ENCODE data around the gene DAB2IP. TPM values are rescaled to one million over a fixed set of nuclear protein-coding genes. Genes with fewer than 3 reads are reported as not detected.

The DAB2IP gene
- total RNA-seq, 1 experiment from 2014 or later = 15.2 TPM

- TF ChIP-seq EZH2phosphoT487 (IDR thresholded peaks at IDR 0.05; ENCODE audit: borderline replicate concordance, low read length) (no peak), EZH2 (IDR thresholded peaks at IDR 0.05; ENCODE audit: low read length, unreplicated experiment) (no peak), CTCF (conservative IDR thresholded peaks at IDR 0.05; ENCODE audit: low read depth, low read length) (no peak)
- H3K9ac ChIP-seq (ENCODE audit: low read length) = peak overlapping the region; percentile 55
- H3K4me2 ChIP-seq (ENCODE audit: low read length) = peak overlapping the region; percentile 96
- H4K20me1 ChIP-seq (ENCODE audit: low read length) = no peaks in the 10 kb centered on the region
- BruUV-seq (replicated peaks) = TSS peak; percentile 20
- peak overlapping the region; percentile 78 for H3K4me3 ChIP-seq (ENCODE audit: low read length)
- no peaks in the 10 kb centered on the region for H3K9me2 ChIP-seq (replicated peaks; ENCODE audit: low read length)
- ChIA-PET POLR2A (ENCODE audit: unreplicated experiment) (no interaction called here), CTCF (no interaction called here)
- intact Hi-C loops (cut with micrococcal nuclease) = no loop called here
- H2AFZ ChIP-seq (ENCODE audit: low read length) = peak overlapping the region; percentile 72
- no peaks in the 10 kb centered on the region for H3K79me2 ChIP-seq (ENCODE audit: low read length)
- H3K9me3 ChIP-seq (ENCODE audit: low read length) = no peaks in the 10 kb centered on the region
- no peaks in the 10 kb centered on the region for H3K36me3 ChIP-seq (ENCODE audit: low read depth, low read length)
- peaks cover 12% of the 10 kb centered on the region for H3K4me1 ChIP-seq (ENCODE audit: insufficient read depth, low read length)
- no peaks in the 10 kb centered on the region for H3K27me3 ChIP-seq (ENCODE audit: low read length)
- DNase-seq (no peak), ATAC-seq (no peak)
- no peak overlapping the region for H3K27ac ChIP-seq (ENCODE audit: low read length)
- H3F3A ChIP-seq (ENCODE audit: low read length, unreplicated experiment) = no peaks in the 10 kb centered on the region
Observed at GRCh38 chr9:121652021-121652837, 795 bp downstream of the DAB2IP start.

- no peak overlapping the region for H3K9ac ChIP-seq (ENCODE audit: low read length)
Observed at GRCh38 chr9:121652838-121653231, 1.4 kb downstream of the DAB2IP start.

More at GRCh38 chr9:121652838-121653231, 1.4 kb downstream of the DAB2IP start:
- ChIA-PET POLR2A (ENCODE audit: unreplicated experiment) (no interaction called here), CTCF (no interaction called here)
- no peaks in the 10 kb centered on the region for H4K20me1 ChIP-seq (ENCODE audit: low read length)
- no peaks in the 10 kb centered on the region for H3K9me3 ChIP-seq (ENCODE audit: low read length)
- BruUV-seq (replicated peaks) = no TSS peak
- TF ChIP-seq EZH2 (IDR thresholded peaks at IDR 0.05; ENCODE audit: low read length, unreplicated experiment) (no peak), CTCF (conservative IDR thresholded peaks at IDR 0.05; ENCODE audit: low read depth, low read length) (no peak), EZH2phosphoT487 (IDR thresholded peaks at IDR 0.05; ENCODE audit: borderline replicate concordance, low read length) (no peak)
- DNase-seq (no peak), ATAC-seq (no peak)
- H3F3A ChIP-seq (ENCODE audit: low read length, unreplicated experiment) = no peaks in the 10 kb centered on the region
- H3K4me1 ChIP-seq (ENCODE audit: insufficient read depth, low read length) = peaks cover 12% of the 10 kb centered on the region
- H3K4me3 ChIP-seq (ENCODE audit: low read length) = peak overlapping the region; percentile 78
- H2AFZ ChIP-seq (ENCODE audit: low read length) = no peak overlapping the region
- no peaks in the 10 kb centered on the region for H3K9me2 ChIP-seq (replicated peaks; ENCODE audit: low read length)
- H3K36me3 ChIP-seq (ENCODE audit: low read depth, low read length) = no peaks in the 10 kb centered on the region
- H3K27ac ChIP-seq (ENCODE audit: low read length) = no peak overlapping the region
- peak overlapping the region; percentile 96 for H3K4me2 ChIP-seq (ENCODE audit: low read length)
- no peaks in the 10 kb centered on the region for H3K27me3 ChIP-seq (ENCODE audit: low read length)
- intact Hi-C loops (cut with micrococcal nuclease) = no loop called here
- H3K79me2 ChIP-seq (ENCODE audit: low read length) = no peaks in the 10 kb centered on the region

Data from PC-3 (cell line).